ENCODE data around the gene FLNA.

FLNA gene

GRCh38 chrX:154320406-154320805, 54.0 kb downstream of the FLNA start:
- no peak overlapping the region for H3K4me3 ChIP-seq (ENCODE audit: low read depth, low read length)
- no peak for TF ChIP-seq CTCF (IDR thresholded peaks at IDR 0.05; ENCODE audit: insufficient read depth, low read length, missing control alignments)
- ChIA-PET CTCF (interaction anchor here (0.7 to 1.2 kb wide), 2 partner anchors 53 to 64 kb away, joined by 3 read pairs; no protein-coding TSS in a partner anchor), POLR2A (no interaction called here)
- DNase-seq (ENCODE audit: low read depth, low spot score) = no peak

- CTCF ChIA-PET = interaction anchor here (0.6 to 3.8 kb wide), 11 partner anchors 10 to 221 kb away, joined by 3 to 36 read pairs (median 4); no protein-coding TSS in a partner anchor
- peak; percentile 46 for TF ChIP-seq CTCF (IDR thresholded peaks at IDR 0.05; ENCODE audit: insufficient read depth, low read length, missing control alignments)
- POLR2A ChIA-PET = no interaction called here
- no peak overlapping the region for H3K4me3 ChIP-seq (ENCODE audit: low read depth, low read length)
- DNase-seq (ENCODE audit: low read depth, low spot score) = no peak
These were observed 56.9 kb downstream of the FLNA start for GRCh38 chrX:154317391-154317995.

- ChIA-PET POLR2A (no interaction called here), CTCF (interaction anchor here (1.9 to 3.8 kb wide), 2 partner anchors 8 to 12 kb away, joined by 4 to 36 read pairs; no protein-coding TSS in a partner anchor)
- no peak for DNase-seq (ENCODE audit: low read depth, low spot score)
- no peak for TF ChIP-seq CTCF (IDR thresholded peaks at IDR 0.05; ENCODE audit: insufficient read depth, low read length, missing control alignments)
- H3K4me3 ChIP-seq (ENCODE audit: low read depth, low read length) = no peak overlapping the region
These were observed 59.0 kb downstream of the FLNA start for GRCh38 chrX:154315416-154315815.

- no peak for TF ChIP-seq CTCF (IDR thresholded peaks at IDR 0.05; ENCODE audit: insufficient read depth, low read length, missing control alignments)
- ChIA-PET POLR2A (no interaction called here), CTCF (interaction anchor here (1.5 kb wide), 2 partner anchors 13 to 176 kb away, joined by 4 read pairs; no protein-coding TSS in a partner anchor)
- H3K4me3 ChIP-seq (ENCODE audit: low read depth, low read length) = no peak overlapping the region
- DNase-seq (ENCODE audit: low read depth, low spot score) = no peak
These were observed 61.3 kb downstream of the FLNA start for GRCh38 chrX:154313147-154313546.

GRCh38 chrX:154312116-154312515, 62.3 kb downstream of the FLNA start:
- TF ChIP-seq CTCF (IDR thresholded peaks at IDR 0.05; ENCODE audit: insufficient read depth, low read length, missing control alignments) = no peak
- ChIA-PET CTCF (interaction anchor here (1.5 kb wide), 2 partner anchors 14 to 175 kb away, joined by 4 read pairs; no protein-coding TSS in a partner anchor), POLR2A (no interaction called here)
- no peak for DNase-seq (ENCODE audit: low read depth, low spot score)
- H3K4me3 ChIP-seq (ENCODE audit: low read depth, low read length) = no peak overlapping the region

- no peak for DNase-seq (ENCODE audit: low read depth, low spot score)
- TF ChIP-seq CTCF (IDR thresholded peaks at IDR 0.05; ENCODE audit: insufficient read depth, low read length, missing control alignments) = no peak
- H3K4me3 ChIP-seq (ENCODE audit: low read depth, low read length) = no peak overlapping the region
- CTCF ChIA-PET = no interaction called here
- POLR2A ChIA-PET = no interaction called here
These were observed 63.6 kb downstream of the FLNA start for GRCh38 chrX:154310616-154311536.

Measured in AG04449 (cell line).